ENCODE results near the gene TBC1D28.
"Not testable (repeated sequence)": the region's sequence is repeated elsewhere in the genome, so short reads cannot be mapped to it uniquely, and the experiment has no call there.

Gene TBC1D28

GRCh38 chr17:18644291-18644690 lies at the start of gene TBC1D28:
Gene TBC1D28 (minus strand): TSS chr17:18644391. CDS start chr17:18641352, 3,039 bp downstream.
- not testable (repeated sequence) for DNase-seq (ENCODE audit: low read depth)

DNA sequence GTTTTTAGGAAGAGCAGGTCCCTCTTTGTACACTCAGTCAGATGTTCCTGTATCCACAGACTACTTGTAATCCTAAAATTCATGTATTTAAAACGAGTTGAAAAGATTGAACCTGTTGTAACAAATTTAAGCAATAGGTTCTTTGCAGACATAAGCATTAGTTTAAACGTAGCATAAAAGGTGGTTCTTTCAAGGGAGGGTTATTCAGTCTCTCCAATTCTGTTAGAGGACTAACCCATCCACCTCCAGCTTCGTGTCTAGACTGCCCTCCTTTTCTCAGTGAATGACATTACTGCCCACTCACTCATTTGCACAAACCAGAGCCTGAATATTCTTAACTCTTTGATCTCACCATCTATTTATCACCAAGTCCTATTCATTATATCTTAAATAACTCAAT lies 38.5 kb upstream of the TBC1D28 start:
- DNase-seq (ENCODE audit: low read depth) = not testable (repeated sequence)

DNA sequence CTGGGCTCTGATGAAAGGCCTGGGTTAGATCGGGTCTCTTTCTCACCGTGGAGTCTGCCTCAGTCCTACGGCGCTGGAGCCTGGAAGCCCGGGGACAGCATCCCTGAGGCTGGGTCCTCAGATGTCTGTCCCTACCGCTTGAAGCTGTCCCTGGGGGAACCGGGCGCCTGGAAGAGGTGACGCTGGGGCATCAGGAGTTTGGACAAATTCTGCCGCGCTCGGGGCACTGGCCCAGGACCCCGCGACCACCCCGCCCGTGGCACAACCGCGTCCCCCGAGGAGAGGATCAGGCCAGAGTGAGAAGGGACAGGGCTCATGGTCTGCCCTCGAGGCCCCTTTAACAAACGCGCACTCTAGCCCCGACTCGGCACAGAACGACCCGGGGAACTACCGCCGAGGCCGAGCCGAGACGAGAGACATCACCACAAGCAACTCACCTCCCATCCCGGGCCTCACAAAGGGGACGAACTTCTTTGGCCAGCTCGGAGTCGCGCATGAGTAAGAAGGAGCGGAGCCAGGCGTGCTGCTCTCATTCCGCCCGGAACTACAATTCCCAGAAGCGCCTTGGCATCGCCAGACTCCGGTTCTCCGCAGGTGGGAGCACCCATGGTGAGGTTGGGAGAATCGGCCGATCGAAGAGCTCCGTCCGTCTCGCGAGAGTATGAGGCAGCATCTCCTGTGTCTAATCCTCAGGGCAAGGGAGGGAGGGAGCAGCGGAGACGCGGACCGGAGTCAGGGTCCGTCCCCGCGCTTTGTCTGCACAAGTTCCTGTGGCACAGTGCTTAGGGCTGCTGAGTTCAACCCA lies 37.8 kb upstream of the TBC1D28 start, which contains the start of gene FOXO3B:
FOXO3B (minus strand) TSS at position 548 of the 805 bp plus-strand sequence. CDS start 663 bp downstream, outside the sequence.
- DNase-seq (ENCODE audit: low read depth) = peak; percentile 93

- not testable (repeated sequence) for DNase-seq (ENCODE audit: low read depth)
These were observed 33.2 kb upstream of the TBC1D28 start for GRCh38 chr17:18677381-18677780.

DNA sequence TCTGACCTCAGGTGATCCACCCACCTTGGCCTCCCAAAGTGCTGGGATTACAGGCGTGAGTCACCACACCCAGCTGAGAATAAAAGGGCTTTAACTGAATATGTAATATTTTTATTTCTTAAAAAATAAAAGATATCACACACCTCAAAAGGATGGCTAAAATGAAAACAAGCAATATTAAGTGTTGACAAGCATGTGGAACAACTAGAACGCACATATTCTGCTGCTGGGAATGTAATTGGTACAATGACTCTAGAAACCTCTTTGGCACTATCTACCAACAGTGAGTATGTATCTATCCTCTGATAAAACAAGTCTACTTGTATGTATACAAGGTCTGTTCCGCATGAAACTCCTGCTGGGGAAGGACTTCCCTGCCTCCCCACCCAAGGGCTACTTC lies 32.7 kb upstream of the TBC1D28 start:
- not testable (repeated sequence) for DNase-seq (ENCODE audit: low read depth)

DNA sequence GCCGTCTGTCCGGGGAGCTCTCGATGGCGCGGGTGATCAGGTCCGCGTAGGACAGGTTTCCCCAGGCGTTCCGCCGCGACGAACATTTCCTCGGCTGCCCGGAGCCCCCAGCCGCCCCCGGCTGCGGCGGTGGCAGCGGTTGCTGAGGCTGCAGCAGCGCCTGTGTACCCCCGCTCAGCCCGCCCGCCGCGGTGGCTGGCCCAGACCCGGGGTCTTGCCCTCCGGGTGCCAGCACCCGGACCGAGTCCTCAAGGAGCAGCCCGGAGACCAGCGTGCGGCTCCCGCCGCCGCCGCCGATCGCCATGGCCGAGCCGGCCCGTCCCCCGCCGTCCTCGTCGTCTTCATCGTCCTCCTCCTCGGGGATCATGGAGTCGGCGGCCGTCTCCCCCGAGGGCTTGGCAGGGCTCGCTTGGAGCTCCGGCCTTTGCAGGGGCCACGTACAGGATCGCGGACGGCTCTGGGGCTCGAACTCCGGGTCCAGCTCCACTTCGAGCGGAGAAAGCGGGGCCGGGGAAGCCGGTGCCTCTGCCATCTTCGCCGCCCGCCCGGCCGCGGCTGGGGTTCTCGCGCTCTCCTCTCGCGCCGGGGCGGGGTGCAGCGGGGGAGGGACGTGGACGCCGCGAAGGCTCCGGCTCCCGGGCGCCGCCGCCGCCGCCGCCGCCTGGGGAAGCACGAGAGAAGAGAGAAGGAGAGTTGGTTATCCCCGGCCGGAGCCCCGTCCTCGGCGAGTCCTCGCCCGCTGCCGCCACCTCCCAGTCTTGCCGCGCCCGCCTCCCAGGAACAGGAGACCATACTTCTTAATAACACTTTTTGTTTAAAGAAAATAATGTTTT lies 28.4 kb upstream of the TBC1D28 start:
- not testable (repeated sequence) for DNase-seq (ENCODE audit: low read depth)

DNA sequence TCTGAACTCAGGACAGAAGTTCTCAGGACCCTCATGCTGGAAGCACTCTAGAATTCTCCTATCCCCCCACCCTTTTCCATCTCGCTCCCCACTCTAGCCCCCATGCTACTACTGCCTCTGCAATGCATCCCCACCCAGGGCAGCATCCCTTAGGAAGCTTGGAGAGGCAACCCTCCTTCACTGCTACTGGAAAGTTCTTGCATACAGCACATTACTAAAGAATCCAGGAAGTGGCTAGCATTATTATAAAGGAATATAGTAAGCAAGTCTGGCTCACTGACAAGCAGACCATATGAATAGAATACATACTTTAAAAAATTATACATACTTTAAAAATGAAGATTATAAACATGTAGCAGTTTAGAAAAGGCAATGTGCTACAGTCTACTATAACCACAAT lies 24.4 kb upstream of the TBC1D28 start:
- not testable (repeated sequence) for DNase-seq (ENCODE audit: low read depth)

DNA sequence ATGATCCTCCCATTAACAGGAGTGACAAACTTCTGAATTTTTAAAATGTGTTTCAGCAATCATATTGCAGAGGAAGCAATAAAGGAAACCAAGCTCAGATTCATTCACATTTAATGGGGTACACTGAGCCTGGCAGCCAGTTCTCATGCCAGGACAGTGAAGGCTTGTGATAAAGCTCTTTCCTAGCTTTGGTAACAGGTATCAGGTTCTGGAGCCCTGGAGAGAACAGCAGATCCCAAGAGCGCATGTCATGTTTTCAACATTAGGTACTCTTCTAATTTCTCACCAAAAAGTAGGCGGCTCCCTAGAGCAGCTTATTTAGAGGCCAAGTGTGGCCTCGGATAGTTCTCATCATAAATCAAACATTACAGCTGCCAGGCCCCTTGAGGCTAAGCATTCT lies 23.3 kb upstream of the TBC1D28 start:
- DNase-seq (ENCODE audit: low read depth) = not testable (repeated sequence)

DNA sequence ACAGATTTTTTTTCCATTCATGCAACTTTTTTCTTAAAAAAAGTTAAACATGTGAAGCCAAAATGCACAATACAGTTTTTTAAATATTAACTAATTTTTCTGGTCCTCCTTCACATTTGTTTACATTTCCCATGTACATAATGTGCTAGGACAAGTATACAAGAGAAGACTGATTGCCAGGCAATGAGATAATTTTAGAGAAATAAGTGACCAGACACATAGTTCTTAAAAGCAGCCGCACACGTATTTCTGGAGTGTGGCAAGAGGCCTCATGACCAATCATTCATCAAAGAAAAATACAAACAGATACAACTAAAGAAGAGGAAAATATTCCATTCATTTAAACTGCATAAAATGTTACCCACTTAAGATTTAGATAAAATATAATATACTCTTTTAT lies 22.1 kb upstream of the TBC1D28 start:
- not testable (repeated sequence) for DNase-seq (ENCODE audit: low read depth)

GRCh38 chr17:18661924-18662624 lies 17.9 kb upstream of the TBC1D28 start:
- DNase-seq (ENCODE audit: low read depth) = not testable (repeated sequence)

DNA sequence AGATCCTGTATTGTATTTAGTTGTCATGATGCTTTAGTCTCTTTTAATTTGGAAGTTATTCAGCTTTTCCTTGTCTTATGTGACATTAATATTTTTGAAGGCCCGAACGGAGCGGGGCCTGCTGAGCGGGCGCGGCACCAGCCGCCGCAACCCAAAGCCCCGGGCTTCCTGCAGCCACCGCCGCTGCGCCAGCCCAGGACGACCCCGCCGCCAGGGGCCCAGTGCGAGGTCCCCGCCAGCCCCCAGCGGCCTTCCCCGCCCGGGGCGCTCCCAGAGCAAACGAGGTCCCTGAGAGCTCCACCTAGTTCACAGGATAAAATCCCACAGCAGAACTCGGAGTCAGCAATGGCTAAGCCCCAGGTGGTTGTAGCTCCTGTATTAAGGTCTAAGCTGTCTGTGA lies 5.9 kb upstream of the TBC1D28 start:
- DNase-seq (ENCODE audit: low read depth) = not testable (repeated sequence)

DNA sequence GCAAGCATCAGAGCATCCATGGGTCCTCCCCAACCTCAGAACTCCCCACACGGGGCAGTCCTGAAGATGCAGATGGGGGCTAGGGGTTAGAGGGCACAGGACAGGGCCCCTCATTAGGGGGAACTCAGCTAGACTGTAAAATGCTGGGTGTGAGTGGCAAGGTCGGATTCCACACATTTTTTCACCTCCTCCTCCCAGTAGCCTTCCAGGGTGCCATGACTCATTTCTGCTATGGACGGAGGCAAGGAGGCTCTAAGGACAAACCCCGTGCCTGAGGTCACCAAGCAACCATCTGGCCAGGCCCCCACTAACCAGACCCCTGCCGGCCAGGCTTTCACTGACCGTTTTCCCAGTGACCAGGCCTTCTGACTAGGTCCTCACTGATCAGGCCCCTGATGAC lies 1.1 kb downstream of the TBC1D28 start:
- DNase-seq (ENCODE audit: low read depth) = not testable (repeated sequence)

DNA sequence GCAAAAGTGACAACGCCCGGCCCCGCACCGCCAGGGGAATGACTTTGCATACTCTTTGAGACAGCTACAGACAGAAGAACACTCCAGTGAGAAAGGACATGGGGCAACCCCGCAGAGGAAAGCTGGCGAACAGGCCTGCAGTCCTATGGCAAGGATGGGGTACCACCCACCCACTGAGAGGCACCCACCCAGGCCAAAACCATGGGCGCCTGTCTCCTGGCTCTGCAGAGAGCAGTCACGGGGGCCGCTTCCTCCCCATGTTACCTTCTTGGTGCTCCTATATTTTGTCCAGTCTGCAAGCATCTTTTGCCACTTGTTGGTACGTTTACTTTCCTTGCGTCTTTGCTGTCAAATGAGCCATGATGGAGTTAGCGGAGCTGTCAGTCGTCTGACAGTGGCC lies 5.8 kb downstream of the TBC1D28 start:
- DNase-seq (ENCODE audit: low read depth) = not testable (repeated sequence)

- DNase-seq (ENCODE audit: low read depth) = not testable (repeated sequence)
These were observed 8.0 kb downstream of the TBC1D28 start for GRCh38 chr17:18636237-18636636.

DNA sequence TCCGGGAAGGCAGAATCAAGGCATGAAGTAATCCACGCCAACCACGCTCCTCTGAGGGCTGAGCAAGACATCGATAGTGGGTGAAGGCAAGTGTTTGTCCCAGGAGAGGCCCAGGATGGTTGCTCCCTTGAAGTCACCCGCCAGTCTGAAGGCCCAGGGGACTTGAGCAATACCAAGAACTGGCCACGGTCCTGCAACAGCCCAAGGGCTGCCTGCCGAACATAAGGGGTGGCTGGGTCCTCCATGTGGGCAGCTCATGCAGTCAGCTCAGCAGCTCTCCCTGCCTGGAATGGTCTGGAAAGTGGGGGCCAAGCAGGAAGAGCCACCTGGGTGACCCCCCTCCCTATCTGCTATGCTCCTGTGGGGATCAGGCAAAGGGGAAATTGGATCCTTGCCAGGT lies 8.4 kb downstream of the TBC1D28 start:
- DNase-seq (ENCODE audit: low read depth) = not testable (repeated sequence)

DNA sequence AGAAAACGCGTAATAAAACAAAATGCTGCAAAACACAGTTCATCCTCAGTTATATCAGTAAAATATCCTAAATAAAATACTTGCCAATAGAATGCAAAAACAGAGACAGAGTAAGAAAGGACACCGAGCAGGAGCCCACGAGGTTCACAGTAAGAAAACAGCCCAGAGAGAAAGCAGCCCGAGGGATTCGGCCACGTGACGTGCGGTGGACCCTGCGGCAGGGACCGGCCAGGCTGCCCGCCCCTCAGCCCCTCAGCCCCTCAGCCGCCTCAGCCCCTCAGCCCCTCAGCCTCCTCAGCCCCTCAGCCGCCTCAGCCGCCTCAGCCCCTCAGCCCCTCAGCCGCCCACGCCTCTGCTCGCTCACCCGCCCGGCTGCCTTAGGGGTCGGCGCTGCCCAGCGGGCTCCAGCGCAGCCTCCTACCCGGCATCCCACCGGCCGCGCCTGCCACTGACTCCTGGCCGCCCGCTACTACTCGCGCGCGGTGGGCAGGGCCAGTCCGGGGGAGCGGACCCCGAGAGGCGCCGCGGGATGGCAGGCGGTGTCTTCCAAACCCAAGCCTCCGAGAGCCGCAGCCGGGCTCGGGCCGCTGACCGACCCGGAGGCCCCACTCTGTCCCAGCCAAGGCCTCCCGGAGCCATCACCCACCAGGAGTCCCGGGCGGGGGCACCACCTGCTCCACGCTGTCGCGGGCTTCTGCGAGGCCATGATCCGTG lies 9.5 kb downstream of the TBC1D28 start:
- DNase-seq (ENCODE audit: low read depth) = not testable (repeated sequence)

- no peak for DNase-seq (ENCODE audit: low read depth)
These were observed 17.9 kb downstream of the TBC1D28 start for GRCh38 chr17:18626152-18626870.

- DNase-seq (ENCODE audit: low read depth) = peak; percentile 70
These were observed 18.6 kb downstream of the TBC1D28 start for GRCh38 chr17:18625509-18626104.

- DNase-seq (ENCODE audit: low read depth) = not testable (repeated sequence)
These were observed 19.2 kb downstream of the TBC1D28 start for GRCh38 chr17:18624862-18625501.

- DNase-seq (ENCODE audit: low read depth) = not testable (repeated sequence)
These were observed 26.6 kb downstream of the TBC1D28 start for GRCh38 chr17:18617613-18618012.
